H1 (cell line): ENCODE measurements around the gene EPM2A.

Source experiments
- ATF2 ChIP-seq: IDR thresholded peaks from 2 replicates; pipeline ENCODE4 v1.6.1; 2012; ENCODE audit warnings: low read length, inconsistent platforms
- ATF3 ChIP-seq: IDR thresholded peaks from 2 replicates; pipeline ENCODE4 v1.6.1; 2011; ENCODE audit warnings: low read depth, mild to moderate bottlenecking, low read length; ENCODE audit not compliant: insufficient read depth
- CEBPB ChIP-seq: IDR thresholded peaks from 2 replicates; pipeline ENCODE4 v1.6.1; 2012; ENCODE audit warnings: low read depth, low read length
- CTCF ChIP-seq, 3 experiments: IDR thresholded peaks; 1 replicate in 2 of 3; 2 replicates in 1 of 3; pipeline versions ENCODE4 v1.5.1 to v1.6.1; 2011; ENCODE audit warnings: low read length in 3 of 3, mild to moderate bottlenecking in 3 of 3, inconsistent platforms in 2 of 3, low read depth in 1 of 3, moderate library complexity in 1 of 3; ENCODE audit not compliant: insufficient read depth in 1 of 3; ENCODE audit errors: control extremely low read depth in 1 of 3
- EGR1 ChIP-seq: IDR thresholded peaks from 2 replicates; pipeline ENCODE4 v1.6.1; 2011; ENCODE audit warnings: low read depth, low read length, borderline replicate concordance
- HDAC2 ChIP-seq, 2 experiments: fragments of 300-600 bp in 1 of 2; sonication (generic) in 1 of 2; IDR thresholded peaks; 2 replicates each; pipeline ENCODE4 v1.6.1; 2011 to 2012; ENCODE audit warnings: low read depth in 2 of 2, low read length in 2 of 2, mild to moderate bottlenecking in 2 of 2, moderate library complexity in 2 of 2, borderline replicate concordance in 1 of 2, inconsistent platforms in 1 of 2
- MAX ChIP-seq: IDR thresholded peaks from 2 replicates; pipeline ENCODE4 v1.6.1; 2012; ENCODE audit warnings: inconsistent platforms
- SAP30 ChIP-seq: fragments of 300-600 bp; sonication (generic); IDR thresholded peaks from 2 replicates; pipeline ENCODE4 v1.7.1; 2012; ENCODE audit warnings: low read length, moderate library complexity, mild to moderate bottlenecking, inconsistent platforms; ENCODE audit not compliant: insufficient read depth, insufficient replicate concordance
- TAF1 ChIP-seq: IDR thresholded peaks from 2 replicates; pipeline ENCODE4 v1.6.1; 2011; ENCODE audit warnings: mild to moderate bottlenecking, low read depth, low read length
- USF2 ChIP-seq: IDR thresholded peaks from 2 replicates; pipeline ENCODE4 v1.6.1; 2011; ENCODE audit warnings: low read length, improper control_type of control experiment

GRCh38 chr6:145728444-145729385 is 6.6 kb downstream of the EPM2A start:
- no peak for TF ChIP-seq USF2
- TF ChIP-seq CTCF (IDR thresholded peaks at IDR 0.05; ENCODE audit: control extremely low read depth in 1 of 3, insufficient read depth in 1 of 3, low read depth in 1 of 3, low read length in 3 of 3), result no peak
- TF ChIP-seq SAP30, result no peak
- no peak for TF ChIP-seq MAX
- no peak for TF ChIP-seq CEBPB
- no peak for TF ChIP-seq ATF3
- TF ChIP-seq HDAC2 (IDR thresholded peaks at IDR 0.05; ENCODE audit: borderline replicate concordance in 1 of 2, low read depth in 2 of 2, low read length in 2 of 2), result no peak
- TF ChIP-seq EGR1, result no peak
- TF ChIP-seq ATF2, result no peak
- TF ChIP-seq TAF1, result no peak
